ENCODE results near the gene SEZ6L2.

Gene SEZ6L2

DNA sequence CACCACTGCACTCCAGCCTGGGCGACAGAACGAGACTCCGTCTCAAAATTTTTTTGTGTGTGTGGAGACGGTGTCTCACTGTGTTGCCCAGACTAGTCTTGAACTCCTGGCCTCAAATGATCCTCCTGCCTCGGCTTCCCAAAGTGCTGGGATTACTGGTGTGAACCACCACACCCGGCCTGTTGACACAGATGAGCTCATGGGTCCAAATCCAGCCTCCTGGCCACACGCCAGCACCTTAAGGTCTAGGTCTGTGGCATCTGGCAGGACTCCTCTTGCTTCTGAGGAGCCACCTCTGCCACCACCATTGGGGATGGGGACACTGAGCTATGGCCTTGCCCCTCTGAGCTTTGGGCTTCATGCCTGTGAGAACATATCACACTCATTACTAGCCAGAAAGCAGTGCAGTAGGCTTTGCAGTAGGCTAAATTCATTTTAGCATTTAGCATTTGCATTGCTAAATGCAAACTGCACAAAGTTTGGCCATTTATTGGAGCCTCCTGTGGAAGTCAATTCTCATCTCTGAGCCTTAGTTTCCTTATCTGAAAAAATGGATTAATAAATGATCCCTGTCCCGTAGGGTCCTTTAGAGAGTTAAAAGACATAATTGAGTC is 30.8 kb downstream of the SEZ6L2 start (continued):
- TF ChIP-seq ZNF211 (tag by site-specific recombination; IDR thresholded peaks at IDR 0.05; ENCODE audit: low read depth) (no peak), SCRT2 (tag by site-specific recombination; IDR thresholded peaks at IDR 0.05) (peak; percentile 65), KLF7 (tag by site-specific recombination; IDR thresholded peaks at IDR 0.05; ENCODE audit: borderline replicate concordance) (no peak), ZNF837 (tag by site-specific recombination; IDR thresholded peaks at IDR 0.05) (no peak), ZNF292 (tag by site-specific recombination; IDR thresholded peaks at IDR 0.05; ENCODE audit: borderline replicate concordance, low read depth) (no peak), SP2 (tag by site-specific recombination; IDR thresholded peaks at IDR 0.05) (no peak), ZBTB48 (tag by site-specific recombination; IDR thresholded peaks at IDR 0.05) (no peak), REPIN1 (tag by site-specific recombination; IDR thresholded peaks at IDR 0.05; ENCODE audit: low read depth) (no peak), ZNF48 (tag by site-specific recombination; IDR thresholded peaks at IDR 0.05) (no peak), ZFP37 (tag by site-specific recombination; IDR thresholded peaks at IDR 0.05) (no peak), ZNF302 (tag by site-specific recombination; IDR thresholded peaks at IDR 0.05; ENCODE audit: low read depth) (no peak), ZNF335 (tag by site-specific recombination; conservative IDR thresholded peaks at IDR 0.05) (0 out of 2 replicates have a peak, but pooled peaks have one; percentile 22)
- TF ChIP-seq, protein P1, sequence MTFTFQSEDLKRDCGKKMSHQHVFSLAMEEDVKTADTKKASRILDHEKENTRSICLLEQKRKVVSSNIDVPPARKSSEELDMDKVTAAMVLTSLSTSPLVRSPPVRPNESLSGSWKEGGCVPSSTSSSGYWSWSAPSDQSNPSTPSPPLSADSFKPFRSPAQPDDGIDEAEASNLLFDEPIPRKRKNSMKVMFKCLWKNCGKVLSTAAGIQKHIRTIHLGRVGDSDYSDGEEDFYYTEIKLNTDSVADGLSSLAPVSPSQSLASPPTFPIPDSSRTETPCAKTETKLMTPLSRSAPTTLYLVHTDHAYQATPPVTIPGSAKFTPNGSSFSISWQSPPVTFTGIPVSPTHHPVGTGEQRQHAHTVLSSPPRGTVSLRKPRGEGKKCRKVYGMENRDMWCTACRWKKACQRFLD (tag by site-specific recombination; IDR thresholded peaks at IDR 0.05) = no peak
- TF ChIP-seq, protein P2, sequence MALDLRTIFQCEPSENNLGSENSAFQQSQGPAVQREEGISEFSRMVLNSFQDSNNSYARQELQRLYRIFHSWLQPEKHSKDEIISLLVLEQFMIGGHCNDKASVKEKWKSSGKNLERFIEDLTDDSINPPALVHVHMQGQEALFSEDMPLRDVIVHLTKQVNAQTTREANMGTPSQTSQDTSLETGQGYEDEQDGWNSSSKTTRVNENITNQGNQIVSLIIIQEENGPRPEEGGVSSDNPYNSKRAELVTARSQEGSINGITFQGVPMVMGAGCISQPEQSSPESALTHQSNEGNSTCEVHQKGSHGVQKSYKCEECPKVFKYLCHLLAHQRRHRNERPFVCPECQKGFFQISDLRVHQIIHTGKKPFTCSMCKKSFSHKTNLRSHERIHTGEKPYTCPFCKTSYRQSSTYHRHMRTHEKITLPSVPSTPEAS (tag by site-specific recombination; IDR thresholded peaks at IDR 0.05) = no peak
- TF ChIP-seq, protein P3, sequence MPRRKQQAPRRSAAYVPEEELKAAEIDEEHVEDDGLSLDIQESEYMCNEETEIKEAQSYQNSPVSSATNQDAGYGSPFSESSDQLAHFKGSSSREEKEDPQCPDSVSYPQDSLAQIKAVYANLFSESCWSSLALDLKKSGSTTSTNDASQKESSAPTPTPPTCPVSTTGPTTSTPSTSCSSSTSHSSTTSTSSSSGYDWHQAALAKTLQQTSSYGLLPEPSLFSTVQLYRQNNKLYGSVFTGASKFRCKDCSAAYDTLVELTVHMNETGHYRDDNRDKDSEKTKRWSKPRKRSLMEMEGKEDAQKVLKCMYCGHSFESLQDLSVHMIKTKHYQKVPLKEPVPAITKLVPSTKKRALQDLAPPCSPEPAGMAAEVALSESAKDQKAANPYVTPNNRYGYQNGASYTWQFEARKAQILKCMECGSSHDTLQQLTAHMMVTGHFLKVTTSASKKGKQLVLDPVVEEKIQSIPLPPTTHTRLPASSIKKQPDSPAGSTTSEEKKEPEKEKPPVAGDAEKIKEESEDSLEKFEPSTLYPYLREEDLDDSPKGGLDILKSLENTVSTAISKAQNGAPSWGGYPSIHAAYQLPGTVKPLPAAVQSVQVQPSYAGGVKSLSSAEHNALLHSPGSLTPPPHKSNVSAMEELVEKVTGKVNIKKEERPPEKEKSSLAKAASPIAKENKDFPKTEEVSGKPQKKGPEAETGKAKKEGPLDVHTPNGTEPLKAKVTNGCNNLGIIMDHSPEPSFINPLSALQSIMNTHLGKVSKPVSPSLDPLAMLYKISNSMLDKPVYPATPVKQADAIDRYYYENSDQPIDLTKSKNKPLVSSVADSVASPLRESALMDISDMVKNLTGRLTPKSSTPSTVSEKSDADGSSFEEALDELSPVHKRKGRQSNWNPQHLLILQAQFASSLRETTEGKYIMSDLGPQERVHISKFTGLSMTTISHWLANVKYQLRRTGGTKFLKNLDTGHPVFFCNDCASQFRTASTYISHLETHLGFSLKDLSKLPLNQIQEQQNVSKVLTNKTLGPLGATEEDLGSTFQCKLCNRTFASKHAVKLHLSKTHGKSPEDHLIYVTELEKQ (tag by site-specific recombination; IDR thresholded peaks at IDR 0.05; ENCODE audit: borderline replicate concordance) = no peak
- TF ChIP-seq, protein P4, sequence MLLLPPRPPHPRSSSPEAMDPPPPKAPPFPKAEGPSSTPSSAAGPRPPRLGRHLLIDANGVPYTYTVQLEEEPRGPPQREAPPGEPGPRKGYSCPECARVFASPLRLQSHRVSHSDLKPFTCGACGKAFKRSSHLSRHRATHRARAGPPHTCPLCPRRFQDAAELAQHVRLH (tag by site-specific recombination; IDR thresholded peaks at IDR 0.05) = no peak

DNA sequence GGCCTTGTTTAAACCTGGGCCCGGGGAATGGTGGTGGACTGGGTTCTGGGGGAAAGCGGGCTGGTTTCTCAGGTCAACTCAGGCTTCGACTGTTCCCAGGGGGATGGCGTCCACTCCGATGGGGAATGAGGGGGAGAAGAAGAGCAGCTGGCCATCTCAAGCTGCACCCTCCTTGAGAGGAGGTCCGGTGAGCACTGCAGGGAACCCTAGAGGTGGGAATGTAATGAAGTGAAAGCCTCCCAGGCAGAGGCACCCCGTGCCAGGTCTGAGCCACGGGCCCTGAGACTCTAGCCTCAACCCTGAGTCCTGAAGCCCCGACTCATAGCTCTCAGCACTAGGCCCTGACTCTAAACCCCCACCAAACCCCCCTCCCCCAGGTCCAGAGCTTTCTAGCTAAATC is 35.1 kb downstream of the SEZ6L2 start:
- ChIA-PET POLR2A (interaction anchor here (0.7 to 1.9 kb wide), 4 partner anchors 8 to 167 kb away, joined by 3 to 9 read pairs (median 4); no protein-coding TSS in a partner anchor), CTCF (interaction anchor here (0.6 to 2.0 kb wide), 4 partner anchors 12 to 878 kb away, joined by 4 to 7 read pairs (median 4); no protein-coding TSS in a partner anchor)
- H3K36me3 ChIP-seq (ENCODE audit: control insufficient read depth in 2 of 2, insufficient read depth in 1 of 2, low read length in 2 of 2) = peaks cover 4 to 23% of the 10 kb centered on the region in 2 experiments; a peak in 2 of 3 replicates

More for the DNA sequence above, 35.1 kb downstream of the SEZ6L2 start:
- Histone ChIP-seq H3K9me3 (ENCODE audit: control insufficient read depth, insufficient read depth, low read depth, low read length) (no peaks in the 10 kb centered on the region), H3K27ac (ENCODE audit: extremely low read depth, low read depth, low read length) (no peak overlapping the region), H3K4me1 (ENCODE audit: control insufficient read depth, insufficient read depth, low read length) (no peaks in the 10 kb centered on the region), H3K4me3 (ENCODE audit: low read depth, low read length) (no peak overlapping the region)
- TF ChIP-seq ZNF202 (tag by site-specific recombination; IDR thresholded peaks at IDR 0.05; ENCODE audit: borderline replicate concordance) (no peak), ZNF670 (tag by site-specific recombination; IDR thresholded peaks at IDR 0.05; ENCODE audit: low read depth) (no peak), ZNF76 (tag by site-specific recombination; IDR thresholded peaks at IDR 0.05; ENCODE audit: borderline replicate concordance, low read depth) (no peak), ZNF155 (tag by site-specific recombination; IDR thresholded peaks at IDR 0.05) (no peak), RBAK (tag by site-specific recombination; IDR thresholded peaks at IDR 0.05) (no peak), ZBTB7A (tag by site-specific recombination; IDR thresholded peaks at IDR 0.05; ENCODE audit: low read depth) (no peak), SP7 (tag by site-specific recombination; IDR thresholded peaks at IDR 0.05) (no peak), ZNF473 (tag by site-specific recombination; IDR thresholded peaks at IDR 0.05) (no peak), MYNN (tag by site-specific recombination; IDR thresholded peaks at IDR 0.05; ENCODE audit: borderline replicate concordance) (no peak), KLF1 (tag by site-specific recombination; IDR thresholded peaks at IDR 0.05) (no peak), ZNF785 (tag by site-specific recombination; IDR thresholded peaks at IDR 0.05) (no peak), ZIC2 (tag by site-specific recombination; IDR thresholded peaks at IDR 0.05) (no peak), ZNF24 (tag by site-specific recombination; IDR thresholded peaks at IDR 0.05) (no peak)
- TF ChIP-seq, protein P5, sequence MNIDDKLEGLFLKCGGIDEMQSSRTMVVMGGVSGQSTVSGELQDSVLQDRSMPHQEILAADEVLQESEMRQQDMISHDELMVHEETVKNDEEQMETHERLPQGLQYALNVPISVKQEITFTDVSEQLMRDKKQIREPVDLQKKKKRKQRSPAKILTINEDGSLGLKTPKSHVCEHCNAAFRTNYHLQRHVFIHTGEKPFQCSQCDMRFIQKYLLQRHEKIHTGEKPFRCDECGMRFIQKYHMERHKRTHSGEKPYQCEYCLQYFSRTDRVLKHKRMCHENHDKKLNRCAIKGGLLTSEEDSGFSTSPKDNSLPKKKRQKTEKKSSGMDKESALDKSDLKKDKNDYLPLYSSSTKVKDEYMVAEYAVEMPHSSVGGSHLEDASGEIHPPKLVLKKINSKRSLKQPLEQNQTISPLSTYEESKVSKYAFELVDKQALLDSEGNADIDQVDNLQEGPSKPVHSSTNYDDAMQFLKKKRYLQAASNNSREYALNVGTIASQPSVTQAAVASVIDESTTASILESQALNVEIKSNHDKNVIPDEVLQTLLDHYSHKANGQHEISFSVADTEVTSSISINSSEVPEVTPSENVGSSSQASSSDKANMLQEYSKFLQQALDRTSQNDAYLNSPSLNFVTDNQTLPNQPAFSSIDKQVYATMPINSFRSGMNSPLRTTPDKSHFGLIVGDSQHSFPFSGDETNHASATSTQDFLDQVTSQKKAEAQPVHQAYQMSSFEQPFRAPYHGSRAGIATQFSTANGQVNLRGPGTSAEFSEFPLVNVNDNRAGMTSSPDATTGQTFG (tag by site-specific recombination; IDR thresholded peaks at IDR 0.05; ENCODE audit: borderline replicate concordance) = no peak
